SK-N-MC (cell line): ENCODE results near the gene PGAM1.
"Not testable (repeated sequence)": the region's sequence is repeated elsewhere in the genome, so short reads cannot be mapped to it uniquely, and the experiment has no call there.

ENCODE experiments used
- DNase-seq: peaks from one replicate; pipeline ENCODE4 v3.0.0-alpha.2; 2011; ENCODE audit warnings: low read depth, low spot score
- H3K27ac ChIP-seq: fragments of 200-600 bp; sonication (generic); 2 replicates; pipeline ENCODE4 v1.5.1; 2016; ENCODE audit warnings: mixed run types
- H3K36me3 ChIP-seq: fragments of 200-600 bp; sonication (generic); 2 replicates; pipeline ENCODE4 v1.6.1; 2017; ENCODE audit warnings: antibody characterized with exemption, low read length, mixed read lengths; ENCODE audit not compliant: insufficient read depth
- H3K4me3 ChIP-seq: fragments of 200-600 bp; sonication (generic); 2 replicates; pipeline ENCODE4 v1.5.1; 2016
- H3K9ac ChIP-seq: fragments of 200-600 bp; sonication (generic); 2 replicates; pipeline ENCODE4 v1.8.0; 2017; ENCODE audit warnings: mixed run types, mixed read lengths; ENCODE audit not compliant: insufficient read length
- H3K9me3 ChIP-seq: fragments of 200-600 bp; sonication (generic); 2 replicates; pipeline ENCODE4 v1.6.1; 2017; ENCODE audit warnings: low read depth, mild to moderate bottlenecking, antibody characterized with exemption, low read length, moderate library complexity, mixed read lengths
- EZH2 ChIP-seq: fragments of 200-600 bp; sonication (generic); IDR thresholded peaks from one replicate; pipeline ENCODE4 v1.6.1; 2017; ENCODE audit warnings: antibody characterized with exemption
- FOXP2 ChIP-seq: optimal IDR thresholded peaks from 2 replicates; pipeline ENCODE3; 2011; ENCODE audit warnings: mild to moderate bottlenecking, moderate library complexity; ENCODE audit not compliant: insufficient read depth; ENCODE audit errors: extremely low read length, control extremely low read depth
- POLR2AphosphoS5 ChIP-seq: IDR thresholded peaks from 2 replicates; pipeline ENCODE4 v1.6.1; 2012; ENCODE audit warnings: mild to moderate bottlenecking, low read depth, low read length, borderline replicate concordance

Gene PGAM1

GRCh38 chr10:97459111-97459510, 33.1 kb downstream of the PGAM1 start:
- no peak overlapping the region for H3K4me3 ChIP-seq
- TF ChIP-seq EZH2, result no peak
- TF ChIP-seq FOXP2, result no peak
- no peak for TF ChIP-seq POLR2AphosphoS5
- no peak for DNase-seq
- H3K36me3 ChIP-seq, result peaks cover 49% of the 10 kb centered on the region
- H3K27ac ChIP-seq, result no peak overlapping the region
- no peaks in the 10 kb centered on the region for H3K9me3 ChIP-seq
- H3K9ac ChIP-seq, result no peak overlapping the region

GRCh38 chr10:97459933-97460332, 33.9 kb downstream of the PGAM1 start:
- Histone ChIP-seq H3K9me3 (no peaks in the 10 kb centered on the region), H3K36me3 (peaks cover 50% of the 10 kb centered on the region), H3K27ac (no peak overlapping the region), H3K9ac (no peak overlapping the region), H3K4me3 (no peak overlapping the region)
- no peak for TF ChIP-seq EZH2
- TF ChIP-seq POLR2AphosphoS5, result no peak
- DNase-seq, result no peak

GRCh38 chr10:97462309-97462708, 36.3 kb downstream of the PGAM1 start:
- no peak overlapping the region for H3K9ac ChIP-seq
- H3K4me3 ChIP-seq, result no peak overlapping the region
- TF ChIP-seq FOXP2 (no peak), POLR2AphosphoS5 (no peak), EZH2 (no peak)
- H3K9me3 ChIP-seq, result no peaks in the 10 kb centered on the region
- H3K27ac ChIP-seq, result no peak overlapping the region
- no peak for DNase-seq
- H3K36me3 ChIP-seq, result peaks cover 53% of the 10 kb centered on the region

- no peak overlapping the region for H3K9ac ChIP-seq
These were observed 37.6 kb downstream of the PGAM1 start for GRCh38 chr10:97463363-97464132.

GRCh38 chr10:97464226-97464625, 38.2 kb downstream of the PGAM1 start:
- TF ChIP-seq FOXP2 (no peak), EZH2 (no peak), POLR2AphosphoS5 (no peak)
- DNase-seq, result no peak
- Histone ChIP-seq H3K27ac (peak overlapping the region; percentile 60; the same call in 1 of the 2 replicates), H3K36me3 (peaks cover 42% of the 10 kb centered on the region), H3K9me3 (no peaks in the 10 kb centered on the region), H3K9ac (no peak overlapping the region), H3K4me3 (no peak overlapping the region)

More at GRCh38 chr10:97463363-97464132, 37.6 kb downstream of the PGAM1 start:
- H3K27ac ChIP-seq, result peak overlapping the region; percentile 60; the same call in 1 of the 2 replicates
- TF ChIP-seq FOXP2 (no peak), POLR2AphosphoS5 (no peak), EZH2 (no peak)
- no peak overlapping the region for H3K4me3 ChIP-seq
- DNase-seq, result no peak
- H3K9me3 ChIP-seq, result no peaks in the 10 kb centered on the region
- H3K36me3 ChIP-seq, result peaks cover 46% of the 10 kb centered on the region

GRCh38 chr10:97465982-97466381, 40.0 kb downstream of the PGAM1 start:
- Histone ChIP-seq H3K9me3 (no peaks in the 10 kb centered on the region), H3K4me3 (no peak overlapping the region), H3K36me3 (peaks cover 41% of the 10 kb centered on the region), H3K9ac (no peak overlapping the region), H3K27ac (no peak overlapping the region)
- DNase-seq, result no peak
- no peak for TF ChIP-seq POLR2AphosphoS5
- no peak for TF ChIP-seq FOXP2
- TF ChIP-seq EZH2, result no peak

GRCh38 chr10:97466755-97467154, 40.8 kb downstream of the PGAM1 start:
- Histone ChIP-seq H3K36me3 (peaks cover 37% of the 10 kb centered on the region), H3K4me3 (no peak overlapping the region), H3K9me3 (no peaks in the 10 kb centered on the region), H3K27ac (no peak overlapping the region), H3K9ac (no peak overlapping the region)
- no peak for TF ChIP-seq FOXP2
- no peak for TF ChIP-seq POLR2AphosphoS5
- TF ChIP-seq EZH2, result no peak
- no peak for DNase-seq

GRCh38 chr10:97468162-97468561, 42.2 kb downstream of the PGAM1 start:
- Histone ChIP-seq H3K27ac (no peak overlapping the region), H3K36me3 (peaks cover 26% of the 10 kb centered on the region), H3K9ac (no peak overlapping the region), H3K4me3 (no peak overlapping the region), H3K9me3 (no peaks in the 10 kb centered on the region)
- no peak for DNase-seq
- no peak for TF ChIP-seq POLR2AphosphoS5
- no peak for TF ChIP-seq EZH2
- TF ChIP-seq FOXP2, result no peak

GRCh38 chr10:97468781-97469180, 42.8 kb downstream of the PGAM1 start:
- H3K4me3 ChIP-seq, DNase-seq, H3K27ac ChIP-seq, H3K9me3 ChIP-seq, H3K9ac ChIP-seq: not testable (repeated sequence)
- H3K36me3 ChIP-seq, result peaks cover 24% of the 10 kb centered on the region
